Forelimb muscle (tissue), 1 donor: ENCODE data around the gene LRBA. TPM values are rescaled to one million over a fixed set of nuclear protein-coding genes. Genes with fewer than 3 reads are reported as not detected.

Experiments used
- DNase-seq: peaks from one replicate; pipeline ENCODE4 v3.0.0-alpha.2; 2013; ENCODE audit warnings: low read depth
- polyA plus RNA-seq: library from polyadenylated mRNA; unstranded; fragments of 120-200 nt; gene quantifications from one replicate; pipeline ENCODE4 v1.2.1, GENCODE V29; 2013; ENCODE audit not compliant: insufficient read length

The LRBA gene
- polyA plus RNA-seq, 1 donor, result 21.0 TPM

DNA sequence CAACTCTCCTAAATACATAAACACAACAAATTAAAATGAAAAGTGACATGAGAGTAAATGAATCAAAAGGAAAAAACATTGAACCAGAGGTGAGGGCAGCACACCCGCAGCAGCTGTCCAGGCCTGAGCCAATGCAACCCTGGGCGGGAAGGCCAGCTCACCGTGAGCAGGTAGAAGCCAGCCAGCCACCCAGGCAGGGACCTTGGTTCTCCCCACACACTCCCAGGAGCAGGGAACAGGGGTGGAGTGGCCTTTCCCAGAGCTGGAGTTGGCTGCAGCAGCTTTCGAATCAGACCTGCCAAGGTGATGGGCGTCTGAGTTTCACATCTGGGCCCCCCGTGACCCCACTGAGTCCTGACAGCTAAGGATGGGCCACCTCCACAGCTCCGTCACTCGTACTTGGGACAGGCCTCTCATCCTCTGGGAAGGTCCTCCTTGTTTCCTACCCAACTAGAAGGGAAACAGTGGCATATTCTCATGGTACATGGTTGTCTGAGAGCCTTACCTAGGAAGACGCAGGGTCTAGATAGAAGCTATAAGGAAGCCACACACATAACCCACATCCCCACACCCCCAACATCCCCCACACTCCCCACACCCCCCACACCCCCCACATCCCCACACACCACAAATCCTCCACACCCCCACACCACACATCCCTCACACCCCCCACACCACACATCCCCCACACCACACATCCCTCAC lies 764.6 kb downstream of the LRBA start:
- DNase-seq, result no peak

DNA sequence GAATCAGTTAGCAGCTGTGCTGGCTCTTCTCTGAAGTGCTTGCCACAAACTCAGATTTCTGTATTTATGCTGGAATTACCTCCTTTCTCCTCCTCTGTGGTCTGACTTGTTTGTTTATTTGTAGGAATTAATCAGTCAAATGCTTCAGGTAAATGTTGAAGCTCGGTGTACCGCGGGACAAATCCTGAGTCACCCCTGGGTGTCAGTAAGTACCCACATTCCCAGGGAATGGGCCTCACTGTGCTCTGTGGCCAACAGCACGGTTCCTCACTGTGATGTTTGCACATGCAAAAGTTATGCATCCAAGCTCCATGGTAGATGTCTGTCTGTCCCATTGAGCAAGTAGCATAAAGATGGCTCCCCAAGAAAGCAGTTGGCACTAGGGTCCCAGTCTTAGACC lies 766.9 kb downstream of the LRBA start:
- no peak for DNase-seq

DNA sequence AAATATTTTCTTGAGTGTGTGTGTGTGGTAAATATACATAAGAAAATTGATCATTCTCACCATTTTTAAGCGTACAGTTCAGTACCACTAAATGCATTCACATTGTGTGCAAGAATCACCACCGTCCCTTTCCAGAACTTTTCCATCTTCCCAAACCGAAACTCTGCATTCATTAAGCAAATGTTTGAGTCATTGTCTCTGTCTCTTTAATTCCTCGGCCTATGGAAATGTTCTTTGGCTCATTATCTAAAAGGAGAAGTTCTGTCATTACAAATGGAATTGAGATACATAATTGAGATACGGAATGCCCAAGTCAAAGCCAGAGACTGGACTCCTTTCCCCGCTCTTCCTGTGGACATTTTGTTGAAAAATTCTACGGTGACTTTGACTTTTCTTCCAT lies 767.9 kb downstream of the LRBA start:
- no peak for DNase-seq

DNA sequence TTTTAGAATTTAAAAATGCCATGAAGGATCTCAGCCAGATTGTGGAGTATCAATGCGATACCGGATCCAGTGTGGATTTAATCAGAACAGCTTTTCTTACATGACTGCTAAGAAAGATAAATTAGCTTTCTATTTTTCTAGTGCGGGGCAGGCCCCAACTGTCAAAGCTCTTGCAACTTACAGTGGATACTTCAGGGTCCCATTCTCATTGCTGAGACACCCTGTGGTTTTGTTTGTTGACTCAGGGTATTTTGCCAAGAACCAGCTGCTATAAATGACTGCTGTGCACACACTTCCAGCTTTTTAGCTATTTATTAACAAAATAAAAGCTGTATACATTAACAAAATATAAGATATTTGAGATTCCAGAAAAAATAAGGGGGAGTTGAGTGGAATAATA lies 770.5 kb downstream of the LRBA start:
- no peak for DNase-seq

DNA sequence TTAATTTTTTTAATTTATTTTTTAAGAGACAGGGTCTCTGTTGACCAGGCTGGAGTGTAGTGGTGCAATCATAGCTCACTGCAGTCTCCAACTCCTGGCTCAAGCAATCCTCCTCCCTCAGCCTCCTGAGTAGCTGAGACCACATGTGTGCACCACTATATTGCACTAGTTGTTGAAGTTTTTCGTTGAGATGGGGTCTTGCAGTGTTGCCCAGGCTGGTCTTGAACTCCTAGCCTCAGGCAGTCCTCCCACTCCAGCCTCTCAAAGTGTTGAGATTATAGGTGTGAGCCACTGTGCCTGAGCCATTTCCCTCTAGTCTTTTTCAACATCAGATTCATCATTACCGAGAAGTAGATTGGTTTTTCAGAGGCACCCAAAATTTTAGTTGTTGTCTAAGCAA lies 771.2 kb downstream of the LRBA start:
- DNase-seq, result no peak

DNA sequence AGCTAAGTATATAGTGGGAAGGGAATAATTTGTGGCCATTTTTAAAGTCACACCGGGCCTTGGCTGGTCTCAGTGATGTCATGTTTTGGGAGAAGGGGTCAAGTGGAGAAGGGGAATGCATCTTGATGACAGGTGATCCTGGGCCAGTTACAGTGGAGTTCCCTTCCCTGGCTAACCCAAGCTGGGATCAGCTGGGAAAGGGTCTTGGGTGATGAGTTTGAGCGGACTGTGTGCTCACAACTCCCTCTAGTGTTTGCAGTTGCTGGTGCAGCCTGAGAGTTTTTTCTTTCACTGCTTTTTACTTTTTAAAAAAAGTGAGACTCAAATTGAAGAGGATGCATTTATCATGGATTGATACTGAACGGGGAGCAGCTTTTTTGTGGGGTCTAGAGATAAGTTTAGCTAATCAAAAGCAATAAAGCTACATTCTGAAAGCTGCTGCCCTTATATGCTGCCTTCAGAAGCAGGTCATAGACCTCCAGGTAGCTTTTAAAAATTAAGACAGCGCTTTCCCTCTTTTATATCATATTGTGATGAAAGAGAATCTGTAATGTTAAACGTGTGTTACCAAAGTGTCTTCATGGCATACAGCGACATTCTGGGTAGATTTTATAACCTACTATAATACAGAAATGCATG lies 772.1 kb downstream of the LRBA start:
- DNase-seq, result no peak

DNA sequence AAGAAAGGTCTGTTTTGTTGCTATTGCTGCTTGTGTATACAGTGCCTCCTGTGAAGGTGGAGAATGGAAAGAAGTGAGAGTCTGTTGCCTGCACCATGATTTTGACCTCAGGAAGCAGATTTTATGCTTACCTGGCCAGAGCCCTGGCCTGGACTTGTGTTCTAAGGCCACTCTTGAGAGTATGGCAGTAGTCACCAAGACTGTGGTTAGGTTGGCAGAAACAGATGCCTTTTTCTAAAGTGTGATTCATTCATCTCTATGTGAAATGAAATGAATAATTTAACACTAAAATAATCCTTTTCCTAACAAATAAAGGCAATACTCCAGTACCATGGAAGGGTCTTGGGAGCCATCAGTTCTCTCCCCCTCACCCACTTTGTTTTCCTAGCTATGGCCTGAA lies 775.1 kb downstream of the LRBA start:
- no peak for DNase-seq

DNA sequence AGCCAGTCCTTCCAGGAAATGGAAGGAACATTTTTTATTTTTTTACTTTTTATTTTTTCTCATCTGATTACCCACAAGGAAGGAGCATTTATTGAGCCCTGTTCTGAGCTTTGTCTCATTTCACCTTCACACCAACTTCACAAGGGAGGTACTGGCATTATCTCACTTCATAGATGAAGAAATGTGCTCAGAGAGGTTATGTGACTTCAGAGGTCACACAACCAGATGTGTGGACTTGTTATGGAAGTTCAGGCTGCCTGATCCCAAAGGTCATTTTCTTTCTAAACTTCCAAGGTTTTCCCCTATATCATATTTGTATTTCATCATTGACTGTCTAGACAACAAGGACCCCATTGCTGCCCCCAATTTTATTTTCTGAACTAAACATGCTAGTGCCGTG lies 776.5 kb downstream of the LRBA start:
- DNase-seq, result no peak

DNA sequence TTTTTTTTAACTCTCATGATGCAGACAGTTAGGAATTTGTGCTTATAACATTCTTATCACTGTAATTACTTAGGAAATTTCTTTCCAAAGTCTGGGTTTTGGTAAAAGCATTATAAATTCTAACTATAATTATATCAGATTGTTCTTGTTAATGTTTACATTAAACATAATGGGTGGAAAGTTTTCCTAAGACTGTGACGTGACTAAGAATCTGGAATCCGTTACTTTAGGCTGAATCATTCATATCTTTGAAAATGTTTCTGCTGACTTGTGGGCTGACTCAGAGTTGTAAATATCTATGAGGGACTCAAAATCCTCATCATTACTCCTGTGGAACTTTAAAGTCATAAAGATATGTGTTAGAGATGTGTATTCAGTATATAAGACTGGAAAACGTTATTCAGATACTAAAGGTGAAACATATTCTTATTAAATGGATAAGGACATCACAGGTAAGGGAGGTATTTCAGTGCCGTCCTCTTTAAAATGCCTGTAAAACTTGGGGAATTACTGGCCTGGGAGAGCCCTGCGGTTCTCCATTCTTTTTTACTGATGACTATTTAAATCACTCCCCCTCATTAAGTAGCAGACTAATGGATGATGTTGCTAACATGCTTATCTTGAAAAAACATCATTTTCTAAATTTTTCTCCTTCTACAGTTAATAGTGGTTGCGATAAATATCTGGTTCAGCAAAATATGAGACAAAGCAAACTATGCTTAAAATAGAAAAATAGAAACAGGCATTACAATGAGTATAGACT lies 777.8 kb downstream of the LRBA start:
- DNase-seq, result no peak

DNA sequence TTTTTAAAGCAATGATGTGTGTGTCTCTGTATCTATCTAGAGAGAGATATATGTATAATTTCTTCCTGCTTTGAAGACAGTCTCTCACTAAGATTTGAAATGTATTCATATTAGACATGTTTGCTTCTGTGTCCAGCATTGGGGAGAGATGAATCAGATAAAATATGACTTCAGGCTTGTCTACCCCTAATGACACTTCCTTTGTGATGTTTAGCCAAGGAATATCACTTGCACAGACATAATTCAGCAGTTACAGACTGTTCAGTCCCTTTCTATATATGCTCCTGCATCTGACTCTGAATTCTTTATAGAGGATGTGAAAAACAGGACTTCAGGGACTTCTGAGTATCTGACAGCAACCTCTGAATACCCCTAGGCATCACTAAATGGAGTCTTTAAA lies 778.5 kb downstream of the LRBA start:
- no peak for DNase-seq

DNA sequence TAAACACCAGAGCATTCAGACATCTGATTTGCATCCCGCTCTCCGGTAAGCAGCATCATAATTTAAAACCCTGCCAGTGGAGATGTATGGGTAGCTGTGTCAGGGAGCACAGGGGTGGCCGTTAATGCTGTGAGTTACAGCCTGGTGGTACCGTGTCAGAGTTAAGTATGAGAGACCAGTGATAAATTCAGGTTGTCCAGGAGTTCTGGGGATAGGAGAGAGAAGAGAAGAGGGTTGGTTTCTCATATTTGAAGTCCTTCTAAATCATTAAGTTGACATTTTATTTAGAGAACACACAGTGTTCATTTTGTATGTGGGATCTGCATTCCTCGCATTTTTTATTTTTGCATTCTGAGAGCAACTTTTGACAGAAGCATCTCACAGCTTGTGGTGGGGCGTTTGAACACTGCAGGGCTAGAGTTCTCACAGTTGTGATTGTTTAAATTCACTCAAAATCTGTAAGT lies 779.2 kb downstream of the LRBA start:
- no peak for DNase-seq

DNA sequence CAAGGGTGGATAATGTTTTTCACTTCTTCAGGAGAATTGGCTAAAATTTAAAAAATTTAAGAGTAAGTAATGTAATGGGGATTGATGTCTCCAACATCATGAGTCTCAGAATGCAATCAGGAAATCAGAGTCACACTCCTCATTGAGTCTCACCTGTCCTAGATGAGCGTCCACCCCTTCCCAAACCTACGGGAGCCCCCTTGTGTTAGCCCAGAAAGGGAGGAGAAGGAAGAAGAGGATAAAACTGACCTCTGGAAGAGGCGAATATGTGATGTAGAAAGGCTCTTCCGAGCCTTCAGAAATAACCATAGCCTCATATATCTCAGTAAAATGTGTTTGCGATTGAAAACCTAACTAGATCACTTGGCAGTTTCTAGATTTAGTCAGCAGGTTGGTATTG lies 779.8 kb downstream of the LRBA start:
- DNase-seq, result no peak

DNA sequence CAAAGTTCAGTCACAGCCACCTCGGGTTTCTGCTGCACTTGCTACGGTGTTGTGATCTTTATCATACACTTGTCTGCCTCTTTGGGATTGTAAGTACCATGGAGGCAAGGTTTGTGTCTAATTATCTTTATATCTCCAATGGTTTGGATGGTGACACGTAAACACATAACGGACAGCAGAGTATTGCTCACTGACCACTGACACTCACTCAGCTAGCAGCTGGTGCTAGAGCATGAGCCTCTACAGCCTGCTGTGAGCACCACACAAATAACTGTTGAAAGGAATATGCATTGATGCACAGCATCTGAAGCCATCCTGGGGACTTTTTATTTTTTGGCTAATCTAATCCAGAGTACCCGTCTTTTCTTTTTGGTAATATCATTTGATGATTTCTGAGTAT lies 780.8 kb downstream of the LRBA start:
- DNase-seq, result no peak

DNA sequence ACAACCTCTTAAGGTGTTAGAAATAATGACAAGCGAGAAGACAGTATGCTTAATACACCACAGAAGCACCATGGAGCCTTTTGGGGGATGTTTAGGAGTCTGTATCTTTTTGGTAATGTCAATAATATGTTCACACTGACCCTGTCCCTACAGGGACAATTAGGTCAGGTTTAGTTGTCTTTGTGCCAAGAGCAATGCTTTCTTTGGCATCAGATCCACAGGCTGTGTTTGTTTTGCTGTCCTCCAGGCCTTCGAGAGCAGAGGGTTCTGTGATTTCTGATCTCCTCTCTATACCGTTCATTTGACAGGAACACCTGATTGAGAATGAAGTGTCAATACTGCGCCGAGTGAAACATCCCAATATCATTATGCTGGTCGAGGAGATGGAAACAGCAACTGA lies 783.1 kb downstream of the LRBA start:
- DNase-seq, result no peak

DNA sequence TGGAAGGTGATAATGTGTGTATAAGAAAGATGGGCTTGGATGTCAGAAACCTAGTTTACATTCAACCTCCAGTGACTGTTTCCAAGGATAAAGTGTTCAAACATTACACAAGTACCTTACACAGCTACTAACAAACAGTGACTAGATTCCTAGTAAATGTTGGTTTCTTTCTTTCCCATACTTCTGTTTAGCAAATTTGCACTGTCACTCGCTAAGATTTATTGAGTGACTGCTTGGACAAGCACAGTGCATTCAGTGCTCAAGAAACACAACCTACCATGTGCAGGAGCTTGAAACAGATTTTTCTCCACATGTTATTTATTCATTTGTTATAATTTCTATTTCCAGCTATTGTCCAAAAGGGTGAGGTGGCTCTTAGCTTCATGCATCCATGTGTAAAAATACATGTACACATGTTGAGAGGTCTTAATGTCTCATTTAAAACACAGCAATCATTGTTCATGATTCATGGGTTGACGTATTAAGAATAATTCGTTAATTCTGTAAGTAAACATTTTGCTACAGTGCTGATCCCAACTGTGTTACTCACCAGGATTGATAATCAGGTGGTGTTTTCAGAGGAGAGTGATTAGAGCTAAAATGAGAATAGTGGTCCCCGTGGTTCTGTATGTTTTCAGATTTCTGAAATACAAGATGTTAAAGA lies 783.8 kb downstream of the LRBA start:
- no peak for DNase-seq

DNA sequence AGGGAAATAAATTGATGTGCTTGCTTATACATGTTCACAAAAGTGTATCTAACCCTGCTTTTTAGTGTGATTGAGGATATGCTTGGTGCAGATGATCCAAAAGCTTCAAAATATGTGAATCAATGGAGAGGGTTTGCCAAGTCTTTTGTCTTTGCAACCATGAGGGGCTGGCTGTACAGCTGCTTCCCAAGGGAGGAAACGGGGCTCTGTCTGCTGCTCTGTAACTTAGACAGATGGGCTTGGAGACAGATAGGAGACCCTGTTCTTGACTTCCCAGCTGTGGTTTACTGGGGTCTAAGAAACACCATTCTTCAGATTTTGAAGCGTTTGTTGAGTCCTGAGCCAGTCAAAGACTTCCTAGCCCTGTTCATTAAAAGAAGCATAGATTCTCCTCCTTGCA lies 784.5 kb downstream of the LRBA start:
- DNase-seq, result no peak

DNA sequence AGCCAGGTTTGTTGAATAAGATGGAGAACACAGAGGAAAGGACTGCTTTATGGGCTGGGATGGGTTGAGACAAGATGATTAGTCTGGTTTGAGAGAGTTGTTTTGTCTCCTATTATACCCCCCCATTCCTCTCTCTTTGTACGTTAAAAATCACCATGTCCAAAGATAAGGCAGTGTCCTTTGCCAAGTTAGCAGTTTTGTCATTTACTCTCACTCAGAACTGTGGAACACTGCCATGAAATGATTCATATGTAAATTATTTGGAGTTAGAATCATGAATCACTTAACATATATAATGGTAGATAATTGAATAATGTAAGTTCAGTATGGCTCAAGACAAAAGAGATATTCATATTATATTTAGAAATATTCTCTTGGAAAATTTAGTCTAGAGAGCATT lies 785.6 kb downstream of the LRBA start:
- DNase-seq, result no peak

DNA sequence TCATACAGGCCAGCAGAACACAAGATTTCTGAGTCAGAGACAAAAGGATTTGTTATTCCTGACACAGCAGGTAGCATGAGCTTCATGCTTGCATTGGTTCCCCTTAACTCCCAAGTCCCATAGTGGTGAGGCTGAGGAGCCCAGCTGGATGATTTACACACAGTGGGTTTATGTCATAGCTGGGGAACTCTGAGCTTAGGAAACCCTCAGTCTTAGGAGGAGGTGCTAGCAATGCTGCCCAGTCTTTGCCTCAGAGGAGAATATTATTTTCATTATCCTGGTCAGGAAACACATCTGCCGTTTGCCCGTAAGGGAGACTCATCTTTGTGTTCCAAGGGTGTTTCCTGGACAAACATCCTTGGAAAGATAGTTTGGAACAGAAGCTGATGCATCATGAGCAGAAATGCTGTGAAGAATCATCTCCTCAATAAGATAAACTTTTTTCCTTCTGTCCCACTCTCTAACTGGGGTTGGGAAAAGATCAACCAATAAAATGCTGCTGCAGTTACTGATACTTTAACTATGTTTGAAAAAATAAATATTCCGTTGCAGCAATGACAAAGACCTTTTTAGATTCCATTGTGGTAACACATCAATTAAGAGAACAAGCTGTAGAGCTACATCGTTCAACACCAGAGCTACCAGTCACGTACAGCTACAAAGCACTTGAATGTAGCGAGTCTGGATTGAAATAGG lies 790.0 kb downstream of the LRBA start:
- DNase-seq, result no peak

DNA sequence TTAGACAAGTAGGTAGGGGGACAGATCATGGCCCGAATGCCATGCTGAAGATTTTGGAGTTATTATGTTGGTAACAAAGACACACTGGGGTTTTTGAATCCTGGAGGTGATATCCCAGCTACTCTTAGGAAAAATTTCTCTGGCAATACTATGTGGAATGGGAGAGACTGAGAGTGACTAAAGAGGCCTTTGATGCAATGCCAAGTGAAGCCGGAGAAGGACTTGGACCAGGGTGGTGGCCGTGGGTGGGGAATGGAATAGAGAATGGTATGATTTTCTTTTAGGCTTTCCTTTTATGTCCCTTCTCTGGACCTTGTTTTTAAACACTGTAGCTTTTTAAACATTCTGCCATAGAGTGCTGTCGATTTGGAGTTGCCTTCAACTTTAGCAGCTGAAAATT lies 795.2 kb downstream of the LRBA start:
- DNase-seq, result no peak

DNA sequence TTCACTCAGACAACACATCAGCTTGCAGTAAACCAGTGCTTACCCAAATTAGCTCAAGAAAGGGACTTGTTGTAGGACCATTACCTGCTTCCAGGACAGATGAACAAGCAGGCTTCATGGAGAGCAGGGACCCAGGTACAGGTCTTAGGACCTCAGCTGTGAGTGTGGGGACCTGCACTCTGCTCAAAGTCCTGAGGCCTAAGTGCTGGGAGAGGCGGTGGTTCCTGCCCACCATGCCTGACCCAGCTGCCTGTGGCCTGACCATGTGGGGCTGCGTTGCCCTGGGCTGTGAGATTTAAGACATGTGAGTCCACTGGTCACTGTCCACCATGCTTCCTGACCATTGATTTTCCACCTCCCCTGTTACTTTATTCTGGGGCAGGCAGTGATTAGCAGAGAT lies 796.6 kb downstream of the LRBA start:
- DNase-seq, result no peak

DNA sequence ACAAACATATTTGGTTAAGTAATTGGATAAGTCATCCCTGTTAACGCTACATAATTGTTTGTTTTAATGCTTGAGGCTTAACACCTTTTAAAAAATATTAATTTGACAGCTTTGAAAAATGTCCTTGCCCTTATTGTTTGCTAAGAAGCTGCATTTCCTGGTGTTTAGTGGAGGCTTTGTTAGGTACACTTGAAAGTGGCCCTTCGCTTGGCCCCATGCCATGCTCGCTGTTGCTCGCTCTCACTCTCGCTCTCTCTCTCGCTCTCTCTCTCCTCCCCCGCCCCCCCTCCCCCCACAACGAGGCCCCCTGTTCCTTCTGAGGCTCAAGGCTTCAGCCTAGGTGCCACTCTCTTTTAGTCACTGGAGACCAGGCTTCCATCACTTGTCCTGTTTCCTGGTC lies 797.3 kb downstream of the LRBA start:
- no peak for DNase-seq

DNA sequence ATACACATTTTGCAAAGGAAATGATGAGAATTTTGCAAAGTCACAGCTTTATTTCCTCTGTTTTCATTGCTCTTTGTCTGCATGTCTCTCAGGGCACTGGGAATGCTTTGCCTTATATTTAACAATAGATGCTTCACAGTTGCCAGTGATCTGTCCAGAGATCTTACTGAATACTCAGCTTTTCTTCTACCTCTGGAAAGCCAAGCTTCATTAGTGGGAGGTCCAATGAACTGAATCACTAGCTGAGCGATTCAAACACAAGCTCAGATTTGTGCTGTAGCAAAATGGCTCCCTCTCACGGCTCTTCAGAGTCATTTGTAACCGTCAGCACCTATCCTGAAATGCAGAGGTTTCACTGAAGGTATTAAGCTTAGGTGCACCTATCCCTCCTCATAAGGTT lies 797.9 kb downstream of the LRBA start:
- DNase-seq, result peak; percentile 34
